Measurements from ENCODE around the gene DFFB. TPM values are rescaled to one million over a fixed set of nuclear protein-coding genes. Genes with fewer than 3 reads are reported as not detected.

The DFFB gene
- total RNA-seq, 1 experiment from 2014 or later: 9.0 TPM

GRCh38 chr1:3902111-3902511, 44.8 kb downstream of the DFFB start (continued):
- TF ChIP-seq FOSL1 (IDR thresholded peaks at IDR 0.05; ENCODE audit: low read depth) (no peak), ELF1 (IDR thresholded peaks at IDR 0.05; ENCODE audit: borderline replicate concordance, low read depth) (no peak), ZNF274 (IDR thresholded peaks at IDR 0.05; ENCODE audit: low read depth, low read length) (no peak)

GRCh38 chr1:3902571-3903091, 45.4 kb downstream of the DFFB start:
- ATAC-seq (no peak), DNase-seq (ENCODE audit: low read depth, low spot score) (no peak)
- no peaks in the 10 kb centered on the region for H3K27me3 ChIP-seq (ENCODE audit: insufficient read depth, low read length)
- intact Hi-C loops (cut with micrococcal nuclease): loop anchor here (5.0 kb wide), 1 partner anchor 235 kb away; no protein-coding TSS in a partner anchor
- POLR2A ChIA-PET: no interaction called here
- H3K36me3 ChIP-seq (ENCODE audit: control insufficient read depth in 1 of 2, insufficient read depth in 2 of 2, low read length in 2 of 2): no peaks in the 10 kb centered on the region; a peak in 1 of 4 replicates
- H3K4me1 ChIP-seq (ENCODE audit: control insufficient read depth in 1 of 2, insufficient read depth in 2 of 2, low read length in 2 of 2): peaks cover 2 to 20% of the 10 kb centered on the region in 2 experiments; a peak in 2 of 4 replicates
- H3K4me3 ChIP-seq (replicated peaks in 1 of 2; ENCODE audit: low read depth in 1 of 2, low read length in 2 of 2): no peak overlapping the region
- CTCF ChIA-PET: no interaction called here
- no peak overlapping the region for H3K4me2 ChIP-seq (ENCODE audit: low read length)
- no peaks in the 10 kb centered on the region for H3K9me2 ChIP-seq (ENCODE audit: insufficient read depth)
- TF ChIP-seq JUND (IDR thresholded peaks at IDR 0.05) (no peak), YY1 (IDR thresholded peaks at IDR 0.05; ENCODE audit: extremely low read depth, insufficient replicate concordance, low read depth, low read length) (no peak), ZFX (IDR thresholded peaks at IDR 0.05) (no peak), RAD21 (IDR thresholded peaks at IDR 0.05; ENCODE audit: low read depth) (no peak), EGR1 (IDR thresholded peaks at IDR 0.05; ENCODE audit: low read depth) (no peak), ELF1 (IDR thresholded peaks at IDR 0.05; ENCODE audit: borderline replicate concordance, low read depth) (no peak), FOSL1 (IDR thresholded peaks at IDR 0.05; ENCODE audit: low read depth) (no peak), SRF (IDR thresholded peaks at IDR 0.05; ENCODE audit: low read depth) (no peak), EZH2phosphoT487 (IDR thresholded peaks at IDR 0.05; ENCODE audit: borderline replicate concordance) (no peak), SIN3A (IDR thresholded peaks at IDR 0.05; ENCODE audit: low read depth) (no peak), POLR2AphosphoS5 (IDR thresholded peaks at IDR 0.05; ENCODE audit: low read depth, low read length) (no peak), POLR2A (IDR thresholded peaks at IDR 0.05; ENCODE audit: borderline replicate concordance, extremely low read depth, insufficient read depth, insufficient read length) (no peak), REST (IDR thresholded peaks at IDR 0.05; ENCODE audit: low read depth) (no peak), CTCF (IDR thresholded peaks at IDR 0.05 in 2 of 3, conservative IDR thresholded peaks at IDR 0.05 in 1 of 3; ENCODE audit: borderline replicate concordance in 1 of 3, insufficient read depth in 1 of 3, low read depth in 2 of 3, low read length in 2 of 3) (no peak), ZNF274 (IDR thresholded peaks at IDR 0.05; ENCODE audit: low read depth, low read length) (no peak), TCF7L2 (IDR thresholded peaks at IDR 0.05; ENCODE audit: borderline replicate concordance, extremely low read depth, insufficient read depth, insufficient read length) (no peak)
- no peak overlapping the region for H3K9ac ChIP-seq (ENCODE audit: low read length)
- no peaks in the 10 kb centered on the region for H3K9me3 ChIP-seq (ENCODE audit: control insufficient read depth in 1 of 2, insufficient read depth in 1 of 2, low read depth in 1 of 2, low read length in 2 of 2)
- no TSS peak for BruUV-seq (replicated peaks)
- H2AFZ ChIP-seq (ENCODE audit: low read depth, low read length, poor library complexity, severe bottlenecking): no peak overlapping the region
- RAD21 ChIA-PET (ENCODE audit: low non-redundant PET in 1 of 2, low total read pairs in 2 of 2, uncharacterized antibody in 2 of 2, unreplicated experiment in 2 of 2): no interaction called here
- H4K20me1 ChIP-seq (ENCODE audit: insufficient read depth): no peaks in the 10 kb centered on the region
- H3K79me2 ChIP-seq (ENCODE audit: insufficient read depth, low read length): peaks cover 25% of the 10 kb centered on the region
- no peak overlapping the region for H3K27ac ChIP-seq (ENCODE audit: low read depth, low read length)
